NCI-H2171 treated with DMSO at 0.1 percent for 48 hours (cell line): ENCODE data around the gene GRM4.

ENCODE experiments used
- DNase-seq: peaks from one replicate; lab custom pipeline; 2025; lab: John Stamatoyannopoulos, UW

GRM4 gene

GRCh38 chr6:34142061-34142998 lies 3.6 kb downstream of the GRM4 start:
- DNase-seq, result peak; percentile 72

GRCh38 chr6:34140075-34140474 lies 5.8 kb downstream of the GRM4 start:
- DNase-seq, result no peak

- DNase-seq, result no peak
Observed at GRCh38 chr6:34138914-34139510, 6.9 kb downstream of the GRM4 start.

GRCh38 chr6:34138191-34138590 lies 7.7 kb downstream of the GRM4 start:
- DNase-seq, result no peak

- DNase-seq, result no peak
Observed at GRCh38 chr6:34135541-34135940, 10.3 kb downstream of the GRM4 start.

GRCh38 chr6:34132486-34133185 lies 13.3 kb downstream of the GRM4 start:
- peak; percentile 80 for DNase-seq

GRCh38 chr6:34131326-34132290 lies 14.3 kb downstream of the GRM4 start:
- DNase-seq, result no peak

- no peak for DNase-seq
Observed at GRCh38 chr6:34130862-34131261, 15.0 kb downstream of the GRM4 start.

- no peak for DNase-seq
Observed at GRCh38 chr6:34129753-34130152, 16.1 kb downstream of the GRM4 start.

GRCh38 chr6:34128045-34128444 lies 17.8 kb downstream of the GRM4 start:
- peak; percentile 89 for DNase-seq

- no peak for DNase-seq
Observed at GRCh38 chr6:34126419-34126818, 19.5 kb downstream of the GRM4 start.

GRCh38 chr6:34125939-34126338 lies 19.9 kb downstream of the GRM4 start:
- no peak for DNase-seq

- no peak for DNase-seq
Observed at GRCh38 chr6:34120953-34121675, 24.8 kb downstream of the GRM4 start.

GRCh38 chr6:34115915-34116314 lies 30.0 kb downstream of the GRM4 start:
- DNase-seq, result no peak

- no peak for DNase-seq
Observed at GRCh38 chr6:34115403-34115795, 30.5 kb downstream of the GRM4 start.

- DNase-seq, result no peak
Observed at GRCh38 chr6:34114695-34115402, 31.0 kb downstream of the GRM4 start.

- DNase-seq, result no peak
Observed at GRCh38 chr6:34113532-34113931, 32.4 kb downstream of the GRM4 start.

GRCh38 chr6:34112126-34112525 lies 33.8 kb downstream of the GRM4 start:
- no peak for DNase-seq

GRCh38 chr6:34110610-34111009 lies 35.3 kb downstream of the GRM4 start:
- DNase-seq, result peak; percentile 84

- DNase-seq, result no peak
Observed at GRCh38 chr6:34108176-34108575, 37.7 kb downstream of the GRM4 start.
